ENCODE results near the gene COBL. TPM values are rescaled to one million over a fixed set of nuclear protein-coding genes. Genes with fewer than 3 reads are reported as not detected.

Gene COBL
- total RNA-seq, 4 donors from 2014 or later: 50.2 to 156 (median 65.1) TPM

DNA sequence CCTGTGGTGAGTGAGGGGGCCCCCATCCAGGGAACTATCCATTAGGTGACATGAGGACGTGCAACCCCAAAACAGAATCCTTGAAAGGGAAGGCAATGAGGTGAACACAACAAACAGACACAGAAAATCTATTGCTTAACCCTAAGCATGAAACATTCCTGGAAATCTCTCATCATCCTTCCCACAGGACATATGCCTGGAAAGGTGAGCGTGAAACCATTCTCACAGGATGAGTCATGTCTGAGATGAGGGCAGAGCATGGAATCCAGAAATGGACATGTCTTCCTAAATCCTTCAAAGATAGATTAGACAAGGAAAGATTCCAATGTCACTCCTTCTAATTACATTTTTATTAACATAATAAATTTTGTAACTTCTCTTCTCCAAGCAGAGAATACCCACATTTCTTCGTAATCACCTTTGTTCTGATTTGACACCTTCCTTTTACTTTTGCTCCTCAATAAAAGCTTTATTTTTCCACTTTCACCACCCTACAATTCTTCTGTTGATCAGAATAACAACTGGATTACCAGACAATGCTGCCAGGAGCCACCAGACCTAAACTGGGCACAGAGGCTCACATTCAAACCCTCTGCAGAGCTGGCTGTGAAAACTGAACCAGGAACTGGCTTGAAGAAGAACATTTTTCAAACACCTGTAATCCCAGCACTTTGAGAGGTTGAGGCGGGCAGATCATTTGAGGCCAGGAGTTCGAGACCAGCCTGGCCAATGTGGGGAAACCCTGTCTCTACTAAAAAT lies 67.2 kb downstream of the COBL start:
- H3K4me1 ChIP-seq: peaks cover 3% of the 10 kb centered on the region
- H3K36me3 ChIP-seq: no peaks in the 10 kb centered on the region
- no peak for DNase-seq (ENCODE audit: low spot score in 2 of 2)
- H3K9me3 ChIP-seq: no peaks in the 10 kb centered on the region
- no peak overlapping the region for H3K27ac ChIP-seq
- 79% methylated on average over 5 of the region's 5 CpGs for WGBS
- H3K4me3 ChIP-seq: no peak overlapping the region
- no peaks in the 10 kb centered on the region for H3K27me3 ChIP-seq
- TF ChIP-seq CTCF (IDR thresholded peaks at IDR 0.05) (no peak), EP300 (IDR thresholded peaks at IDR 0.05) (no peak), POLR2AphosphoS5 (IDR thresholded peaks at IDR 0.05) (no peak), POLR2A (IDR thresholded peaks at IDR 0.05) (no peak)

DNA sequence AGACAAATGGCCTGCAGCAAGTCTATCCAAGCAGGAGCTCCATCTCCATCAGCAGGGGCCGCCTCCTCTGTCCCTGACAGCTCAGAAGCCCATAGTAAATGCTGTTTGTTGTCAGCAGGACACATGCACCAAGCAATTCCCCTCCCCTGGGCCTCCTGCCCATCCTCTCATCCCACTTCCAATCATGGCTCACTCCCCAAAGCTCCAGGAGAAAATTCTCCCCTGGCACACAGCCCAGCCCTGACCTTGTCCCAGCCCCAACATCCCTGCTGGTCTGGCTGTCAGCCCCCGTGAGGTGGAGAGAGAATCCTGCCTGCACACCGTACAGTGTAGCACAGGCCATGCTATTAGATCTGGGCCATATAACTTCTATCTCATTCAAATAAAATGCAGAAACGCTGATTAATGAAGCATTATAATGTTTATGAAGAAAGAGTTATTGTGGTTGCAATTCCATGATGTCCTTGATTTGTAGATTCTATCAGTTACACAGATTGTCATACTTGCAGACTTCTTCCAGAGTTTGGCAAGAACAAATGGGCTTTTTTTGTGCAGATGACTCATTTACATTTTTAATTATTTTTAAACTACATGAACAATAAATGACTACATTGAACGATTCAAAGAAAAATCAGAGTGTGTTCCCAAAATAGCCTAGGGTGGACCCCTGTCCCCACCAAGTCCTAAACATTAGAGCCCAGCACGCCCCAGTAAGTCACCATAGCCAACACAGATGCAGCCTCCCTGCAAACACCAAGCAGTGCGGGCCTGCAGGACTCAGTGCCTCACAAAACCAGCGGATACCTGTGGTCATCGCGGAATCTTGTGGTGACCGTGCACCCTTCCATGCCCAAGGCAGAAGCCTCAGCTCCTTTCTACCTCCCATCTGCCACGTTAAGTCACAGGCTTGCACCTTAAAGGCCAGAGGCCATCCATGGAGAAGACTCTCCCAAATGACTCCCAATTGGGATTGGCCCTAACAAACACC lies 70.1 kb downstream of the COBL start:
- TF ChIP-seq POLR2AphosphoS5 (IDR thresholded peaks at IDR 0.05) (no peak), EP300 (IDR thresholded peaks at IDR 0.05) (no peak), POLR2A (IDR thresholded peaks at IDR 0.05) (no peak)
- Histone ChIP-seq H3K4me3 (no peak overlapping the region), H3K27ac (no peak overlapping the region), H3K4me1 (peaks cover 3% of the 10 kb centered on the region), H3K9me3 (no peaks in the 10 kb centered on the region), H3K36me3 (no peaks in the 10 kb centered on the region), H3K27me3 (no peaks in the 10 kb centered on the region)
- WGBS: 76% methylated on average over 12 of the region's 12 CpGs
- DNase-seq (ENCODE audit: low spot score in 2 of 2): no peak

- 81% methylated on average over 7 of the region's 7 CpGs for WGBS
- no peaks in the 10 kb centered on the region for H3K27me3 ChIP-seq
- no peaks in the 10 kb centered on the region for H3K36me3 ChIP-seq
- no peak overlapping the region for H3K27ac ChIP-seq
- no peak overlapping the region for H3K4me3 ChIP-seq
- peaks cover 3% of the 10 kb centered on the region for H3K4me1 ChIP-seq
- no peak for DNase-seq (ENCODE audit: low spot score in 2 of 2)
- TF ChIP-seq POLR2A (IDR thresholded peaks at IDR 0.05): no peak
- TF ChIP-seq EP300 (IDR thresholded peaks at IDR 0.05): no peak
- no peak for TF ChIP-seq POLR2AphosphoS5 (IDR thresholded peaks at IDR 0.05)
- TF ChIP-seq CTCF (IDR thresholded peaks at IDR 0.05): no peak
- no peaks in the 10 kb centered on the region for H3K9me3 ChIP-seq
These were observed 71.7 kb downstream of the COBL start for GRCh38 chr7:51244885-51245284.

DNA sequence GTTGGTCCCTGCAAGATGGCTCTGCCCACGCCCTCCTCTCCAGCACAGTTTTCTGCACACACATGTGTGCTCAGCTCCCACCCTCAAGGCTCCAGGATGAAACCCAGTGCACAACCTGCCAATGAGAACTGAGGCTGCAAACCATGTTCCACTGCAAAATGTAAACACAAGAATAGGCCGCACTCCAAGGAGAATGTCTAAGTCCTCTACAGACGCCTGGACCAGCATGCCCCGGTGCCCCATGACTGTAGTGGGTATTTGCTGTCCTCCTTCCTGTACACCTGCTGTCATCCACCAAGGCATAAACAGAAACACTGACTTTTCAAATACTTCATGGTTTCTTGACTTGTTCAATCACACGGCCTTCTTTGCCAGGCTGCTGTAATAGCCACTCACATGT lies 72.6 kb downstream of the COBL start:
- TF ChIP-seq CTCF (IDR thresholded peaks at IDR 0.05) (no peak), POLR2A (IDR thresholded peaks at IDR 0.05) (no peak), POLR2AphosphoS5 (IDR thresholded peaks at IDR 0.05) (no peak), EP300 (IDR thresholded peaks at IDR 0.05) (no peak)
- no peaks in the 10 kb centered on the region for H3K27me3 ChIP-seq
- H3K4me3 ChIP-seq: no peak overlapping the region
- DNase-seq (ENCODE audit: low spot score in 2 of 2): no peak
- no peaks in the 10 kb centered on the region for H3K36me3 ChIP-seq
- WGBS: 80% methylated on average over 5 of the region's 5 CpGs
- no peaks in the 10 kb centered on the region for H3K4me1 ChIP-seq
- no peak overlapping the region for H3K27ac ChIP-seq
- H3K9me3 ChIP-seq: no peaks in the 10 kb centered on the region

DNA sequence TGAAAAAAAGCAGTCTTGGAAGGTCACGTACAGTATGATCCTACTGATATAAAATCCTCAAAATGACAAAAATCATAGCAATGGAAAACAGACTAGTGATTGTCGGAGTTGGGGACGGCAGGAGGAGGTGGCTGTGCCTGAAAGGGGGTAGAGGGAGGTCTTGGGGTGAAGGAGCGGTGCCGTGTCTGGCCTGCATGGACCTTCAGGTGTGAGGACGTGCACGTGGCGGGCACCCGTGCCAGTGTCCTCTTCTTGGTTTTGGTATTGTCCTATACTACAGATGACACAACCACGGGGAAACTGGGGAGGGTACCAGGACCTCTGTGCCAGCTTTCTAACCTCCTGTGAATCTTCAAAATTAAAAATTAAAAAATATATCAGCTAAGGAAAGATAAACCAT lies 73.0 kb downstream of the COBL start:
- WGBS: 96% methylated on average over 10 of the region's 10 CpGs
- DNase-seq (ENCODE audit: low spot score in 2 of 2): no peak
- TF ChIP-seq POLR2A (IDR thresholded peaks at IDR 0.05): no peak
- TF ChIP-seq EP300 (IDR thresholded peaks at IDR 0.05): no peak
- no peak for TF ChIP-seq POLR2AphosphoS5 (IDR thresholded peaks at IDR 0.05)
- TF ChIP-seq CTCF (IDR thresholded peaks at IDR 0.05): no peak

More for the DNA sequence above, 73.0 kb downstream of the COBL start:
- Histone ChIP-seq H3K36me3 (no peaks in the 10 kb centered on the region), H3K4me1 (no peaks in the 10 kb centered on the region), H3K4me3 (no peak overlapping the region), H3K27ac (no peak overlapping the region), H3K27me3 (no peaks in the 10 kb centered on the region), H3K9me3 (no peaks in the 10 kb centered on the region)

Measured in suprapubic skin (tissue), 4 donors.